ENCODE data around the gene OR11H6. TPM values are rescaled to one million over a fixed set of nuclear protein-coding genes. Genes with fewer than 3 reads are reported as not detected.
"Not testable (repeated sequence)": the region's sequence is repeated elsewhere in the genome, so short reads cannot be mapped to it uniquely, and the experiment has no call there.

Gene OR11H6
- total RNA-seq, 4 donors from 2014 or later = not detected

- H3K4me1 ChIP-seq = no peaks in the 10 kb centered on the region
- intact Hi-C loops (cut with DNase I; ENCODE audit: low total_unique reads) (no loop called here), in situ Hi-C loops (cut with MboI; ENCODE audit: low pct_ligation_motif_present in 1 of 4, low pct_unique_long_range_greater_than_20kb in 1 of 4, low sequenced_read_pairs in 3 of 4) (no loop called here)
- H3K9me3 ChIP-seq = no peaks in the 10 kb centered on the region
- no peaks in the 10 kb centered on the region for H3K27me3 ChIP-seq
- TF ChIP-seq POLR2A (IDR thresholded peaks at IDR 0.05) (no peak), POLR2AphosphoS5 (IDR thresholded peaks at IDR 0.05) (no peak)
- no peak for DNase-seq
- H3K27ac ChIP-seq = no peak overlapping the region
- H3K4me3 ChIP-seq = no peak overlapping the region
- 49% methylated on average over 4 of the region's 4 CpGs; no CpG with 5 or more reads in 1 of the 2 donors for WGBS, 2 donors (ENCODE audit: low coverage in 1 of 2)
- H3K36me3 ChIP-seq = no peaks in the 10 kb centered on the region
These were observed 4.5 kb upstream of the OR11H6 start for GRCh38 chr14:20219033-20219432.

- Histone ChIP-seq H3K27ac (no peak within 1 kb of the TSS), H3K4me3 (no peak within 1 kb of the TSS), H3K4me1 (no peaks in the 10 kb centered on the region), H3K27me3 (no peaks in the 10 kb centered on the region), H3K36me3 (no peaks in the 10 kb centered on the region), H3K9me3 (no peaks in the 10 kb centered on the region)
- WGBS, 2 donors (ENCODE audit: low coverage in 1 of 2) = 80 to 83% methylated on average over 1 of the region's 1 CpG
- TF ChIP-seq CTCF (IDR thresholded peaks at IDR 0.05) = no peak
- no peak for TF ChIP-seq EP300 (IDR thresholded peaks at IDR 0.05; ENCODE audit: low read depth)
- TF ChIP-seq POLR2AphosphoS5 (IDR thresholded peaks at IDR 0.05) = no peak
- no peak for TF ChIP-seq POLR2A (IDR thresholded peaks at IDR 0.05)
- in situ Hi-C loops (cut with MboI; ENCODE audit: low pct_ligation_motif_present in 1 of 4, low pct_unique_long_range_greater_than_20kb in 1 of 4, low sequenced_read_pairs in 3 of 4) (no loop called here), intact Hi-C loops (cut with DNase I; ENCODE audit: low total_unique reads) (no loop called here)
- DNase-seq = no peak
These were observed 5.2 kb downstream of the OR11H6 start, which contains the start of gene OR11H7 for GRCh38 chr14:20228681-20229080. Gene OR11H7, plus strand, starts transcription at chr14:20228981.

- 97% methylated on average over 3 of the region's 4 CpGs; no CpG with 5 or more reads in 1 of the 2 donors for WGBS, 2 donors (ENCODE audit: low coverage in 1 of 2)
- not testable (repeated sequence) for H3K4me1 ChIP-seq
These were observed 11.9 kb downstream of the OR11H6 start for GRCh38 chr14:20235415-20235814.

GRCh38 chr14:20247646-20248246 lies 24.2 kb downstream of the OR11H6 start:
- peaks cover 4 to 6% of the 10 kb centered on the region in 2 donors for H3K9me3 ChIP-seq
- in situ Hi-C loops (cut with MboI; ENCODE audit: low pct_ligation_motif_present in 1 of 4, low pct_unique_long_range_greater_than_20kb in 1 of 4, low sequenced_read_pairs in 3 of 4) = no loop called here
- no peaks in the 10 kb centered on the region for H3K27me3 ChIP-seq
- H3K36me3 ChIP-seq = no peaks in the 10 kb centered on the region
- WGBS, 2 donors (ENCODE audit: low coverage in 1 of 2) = 64% methylated on average over 3 of the region's 3 CpGs; no CpG with 5 or more reads in 1 of the 2 donors
- TF ChIP-seq EP300 (IDR thresholded peaks at IDR 0.05; ENCODE audit: low read depth) (no peak), POLR2A (IDR thresholded peaks at IDR 0.05) (no peak)
- no peaks in the 10 kb centered on the region for H3K4me1 ChIP-seq
- intact Hi-C loops (cut with DNase I; ENCODE audit: low total_unique reads) = no loop called here
- no peak overlapping the region for H3K4me3 ChIP-seq
- no peak for DNase-seq
- H3K27ac ChIP-seq = no peak overlapping the region

More at GRCh38 chr14:20235415-20235814, 11.9 kb downstream of the OR11H6 start:
- in situ Hi-C loops (cut with MboI; ENCODE audit: low pct_ligation_motif_present in 1 of 4, low pct_unique_long_range_greater_than_20kb in 1 of 4, low sequenced_read_pairs in 3 of 4); H3K9me3 ChIP-seq; H3K36me3 ChIP-seq; intact Hi-C loops (cut with DNase I; ENCODE audit: low total_unique reads); DNase-seq; H3K27ac ChIP-seq; H3K4me3 ChIP-seq; H3K27me3 ChIP-seq: not testable (repeated sequence)

GRCh38 chr14:20262642-20263128 lies 39.2 kb downstream of the OR11H6 start:
- H3K9me3 ChIP-seq = no peaks in the 10 kb centered on the region
- no peak overlapping the region for H3K27ac ChIP-seq
- H3K36me3 ChIP-seq = no peaks in the 10 kb centered on the region
- no peaks in the 10 kb centered on the region for H3K4me1 ChIP-seq
- 50 to 53% methylated on average over 3 of the region's 3 CpGs for WGBS, 2 donors (ENCODE audit: low coverage in 1 of 2)
- in situ Hi-C loops (cut with MboI; ENCODE audit: low pct_ligation_motif_present in 1 of 4, low pct_unique_long_range_greater_than_20kb in 1 of 4, low sequenced_read_pairs in 3 of 4) (no loop called here), intact Hi-C loops (cut with DNase I; ENCODE audit: low total_unique reads) (no loop called here)
- no peak overlapping the region for H3K4me3 ChIP-seq
- no peak for TF ChIP-seq CTCF (IDR thresholded peaks at IDR 0.05)
- TF ChIP-seq POLR2AphosphoS5 (IDR thresholded peaks at IDR 0.05) = no peak
- TF ChIP-seq EP300 (IDR thresholded peaks at IDR 0.05; ENCODE audit: low read depth) = no peak
- TF ChIP-seq POLR2A (IDR thresholded peaks at IDR 0.05) = no peak
- no peak for DNase-seq
- no peaks in the 10 kb centered on the region for H3K27me3 ChIP-seq

GRCh38 chr14:20264361-20264760 lies 40.9 kb downstream of the OR11H6 start:
- H3K9me3 ChIP-seq; H3K27ac ChIP-seq; H3K4me3 ChIP-seq; intact Hi-C loops (cut with DNase I; ENCODE audit: low total_unique reads); H3K36me3 ChIP-seq; H3K4me1 ChIP-seq; H3K27me3 ChIP-seq; DNase-seq; in situ Hi-C loops (cut with MboI; ENCODE audit: low pct_ligation_motif_present in 1 of 4, low pct_unique_long_range_greater_than_20kb in 1 of 4, low sequenced_read_pairs in 3 of 4): not testable (repeated sequence)
- WGBS, 2 donors (ENCODE audit: low coverage in 1 of 2) = 90 to 92% methylated on average over 4 to 5 of the region's 5 CpGs
